Cardiac septum (tissue), 1 donor: ENCODE measurements around the gene TAP1. TPM values are rescaled to one million over a fixed set of nuclear protein-coding genes. Genes with fewer than 3 reads are reported as not detected.
A peak's percentile ranks its signal among the peaks of the same experiment; 100 is the strongest.

Experiments used
- DNase-seq: peaks from one replicate; pipeline ENCODE4 v3.0.0-alpha.2; 2020; ENCODE audit warnings: low spot score
- intact Hi-C: fragments of 100-400 bp; cut with DNase I; formaldehyde crosslinking; loops from one replicate; pipeline ENCODE4 v1.14.0; 2022
- total RNA-seq: library from RNA; stranded (reverse); fragmentation: NEBNext Ultra II Directional; extraction: Animal tissue kit (Norgen Biotek cat#: 25700); gene quantifications from one replicate; pipeline ENCODE4 v1.2.1, GENCODE V29; 2021
- donor health status: DM: no; HTN: no; CAD: no.

TAP1 gene
- total RNA-seq, 1 donor from 2014 or later: 18.1 TPM

- DNase-seq: no peak
- intact Hi-C loops: loop anchor here (1.0 to 5.0 kb wide), 2 partner anchors 29 to 455 kb away; partner anchors contain the start of gene TAP2
These were observed 14.2 kb upstream of the TAP1 start for GRCh38 chr6:32867554-32868256.

DNA sequence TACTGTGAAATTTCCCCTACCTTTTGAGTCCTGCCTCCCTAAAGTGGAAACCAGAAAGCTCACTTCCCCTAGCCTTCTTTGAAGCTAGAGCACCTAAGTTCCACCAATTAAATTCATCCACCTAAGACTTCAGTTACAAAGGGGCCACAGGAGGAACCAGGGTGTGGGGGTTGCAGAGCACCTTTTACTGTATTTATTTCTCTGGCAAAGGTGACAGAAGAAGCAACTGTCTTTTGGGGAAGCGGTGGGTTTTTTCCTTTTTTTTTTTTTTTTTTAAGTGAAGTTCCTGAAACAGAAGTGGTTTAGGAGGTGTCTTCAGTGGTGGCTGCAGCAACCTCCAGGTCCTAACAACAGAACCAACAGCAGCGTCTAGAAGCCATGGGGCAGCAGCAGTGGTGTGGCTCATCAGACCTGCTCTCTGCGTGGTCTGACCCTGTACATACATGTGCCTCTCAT is 13.5 kb upstream of the TAP1 start:
- intact Hi-C loops: loop anchor here (5.0 kb wide), 1 partner anchor 455 kb away; no protein-coding TSS in a partner anchor
- DNase-seq: no peak

DNA sequence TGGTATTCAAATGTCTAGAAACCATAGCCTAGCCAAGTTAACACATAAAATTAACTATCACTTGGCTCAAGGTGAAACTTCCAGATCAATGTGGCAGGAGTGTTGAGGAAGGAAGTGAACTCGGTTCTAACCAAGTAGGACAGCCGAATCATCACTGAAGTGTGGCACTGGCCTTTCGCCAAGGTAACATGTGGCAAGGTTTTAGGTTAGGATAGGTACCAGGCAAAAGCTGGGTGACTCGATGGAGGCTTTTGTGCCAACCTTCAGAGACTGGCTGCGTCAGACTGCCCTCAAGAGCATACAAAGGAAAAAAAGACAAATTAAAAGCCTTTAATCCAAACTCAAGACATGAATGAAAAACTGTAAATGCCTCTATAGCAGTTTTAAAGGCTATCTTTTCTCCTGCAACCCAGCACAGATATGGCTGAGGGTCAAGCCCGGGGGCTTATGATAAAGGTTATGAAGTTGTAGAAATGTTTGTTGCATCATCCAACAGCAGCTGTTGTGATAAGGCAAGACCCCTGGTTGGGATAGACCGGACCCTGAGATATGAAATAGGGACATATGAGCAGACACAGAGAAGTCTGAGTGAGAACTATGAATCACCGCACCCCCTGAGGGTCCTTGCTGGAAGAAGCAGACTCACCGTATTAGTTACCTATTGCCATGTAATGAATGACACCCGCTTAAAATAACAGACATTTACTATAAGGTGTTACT is 12.4 kb upstream of the TAP1 start:
- intact Hi-C loops: loop anchor here (5.0 kb wide), 1 partner anchor 454 kb away; no protein-coding TSS in a partner anchor
- no peak for DNase-seq

DNA sequence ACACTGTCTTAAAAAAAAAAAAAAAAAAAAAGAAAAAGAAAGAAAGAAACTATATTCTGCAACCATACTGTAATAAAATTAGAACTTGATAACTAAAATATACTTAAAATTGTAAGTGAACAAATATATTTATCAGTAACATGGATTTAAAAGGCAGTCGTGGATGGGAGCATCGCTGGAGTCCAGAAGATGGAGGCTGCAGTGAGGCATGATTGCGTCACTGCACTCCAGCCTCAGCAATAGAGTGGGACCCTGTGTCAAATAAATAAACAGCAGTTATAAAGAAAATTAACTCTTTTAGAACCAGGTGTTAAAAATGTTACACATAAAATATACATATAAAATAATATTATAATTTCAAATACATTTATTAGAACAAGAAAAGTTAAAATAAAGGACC is 9.2 kb upstream of the TAP1 start:
- intact Hi-C loops: no loop called here
- DNase-seq: no peak

DNA sequence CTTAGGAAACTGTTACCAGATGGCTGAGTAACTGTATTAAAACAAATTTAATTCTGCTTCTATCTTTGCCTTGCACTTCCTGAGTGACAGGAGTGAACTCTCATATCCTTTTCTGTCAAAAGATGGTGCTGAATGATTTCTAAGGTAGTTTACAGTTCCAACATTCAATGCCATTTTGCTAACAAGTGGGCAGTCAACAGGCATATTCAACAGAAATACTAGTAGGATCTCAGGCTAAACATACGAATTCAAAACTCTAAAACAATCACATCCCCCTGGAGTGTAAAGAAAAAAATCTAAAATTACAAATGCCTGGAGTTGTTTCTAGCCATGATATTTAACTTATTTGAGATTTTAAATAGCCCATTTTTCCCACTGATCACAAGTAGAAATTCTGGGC is 7.2 kb upstream of the TAP1 start:
- intact Hi-C loops: no loop called here

GRCh38 chr6:32858194-32858593 is 4.7 kb upstream of the TAP1 start:
- intact Hi-C loops: no loop called here
- no peak for DNase-seq

More for the DNA sequence above, 7.2 kb upstream of the TAP1 start:
- no peak for DNase-seq

DNA sequence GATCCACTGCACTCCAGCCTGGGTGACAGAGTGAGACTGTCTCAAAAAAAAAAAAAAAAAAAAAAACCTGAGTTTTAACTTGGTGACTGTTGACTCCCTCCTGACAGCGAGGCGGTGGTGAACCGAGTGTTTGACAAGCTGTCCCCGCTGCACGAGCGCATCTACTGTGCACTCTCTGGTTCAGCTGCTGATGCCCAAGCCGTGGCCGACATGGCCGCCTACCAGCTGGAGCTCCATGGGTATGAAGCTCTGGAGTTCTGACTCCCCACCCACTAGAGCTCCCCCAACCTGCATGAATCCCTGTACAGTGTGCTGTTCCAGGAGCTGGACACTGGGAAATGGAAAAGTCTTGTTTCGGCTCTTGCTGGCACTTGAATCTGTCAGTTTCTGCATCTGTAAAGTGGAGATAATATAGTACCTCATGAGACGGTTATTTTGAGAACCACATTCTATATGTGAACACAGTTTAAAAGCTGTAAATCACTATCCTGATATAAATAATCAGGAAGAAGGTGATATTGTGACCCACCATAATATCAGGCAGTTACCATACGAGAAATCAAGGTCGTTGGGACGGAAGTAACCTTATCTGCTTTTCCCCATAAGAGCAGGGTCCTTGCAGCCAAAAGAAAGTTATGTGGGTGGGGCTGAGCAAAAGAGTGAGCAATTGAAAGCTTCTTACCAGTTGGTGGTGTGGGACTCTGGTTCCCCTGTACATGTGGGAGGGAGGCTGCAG is 3.8 kb upstream of the TAP1 start:
- DNase-seq: no peak
- intact Hi-C loops: no loop called here

DNA sequence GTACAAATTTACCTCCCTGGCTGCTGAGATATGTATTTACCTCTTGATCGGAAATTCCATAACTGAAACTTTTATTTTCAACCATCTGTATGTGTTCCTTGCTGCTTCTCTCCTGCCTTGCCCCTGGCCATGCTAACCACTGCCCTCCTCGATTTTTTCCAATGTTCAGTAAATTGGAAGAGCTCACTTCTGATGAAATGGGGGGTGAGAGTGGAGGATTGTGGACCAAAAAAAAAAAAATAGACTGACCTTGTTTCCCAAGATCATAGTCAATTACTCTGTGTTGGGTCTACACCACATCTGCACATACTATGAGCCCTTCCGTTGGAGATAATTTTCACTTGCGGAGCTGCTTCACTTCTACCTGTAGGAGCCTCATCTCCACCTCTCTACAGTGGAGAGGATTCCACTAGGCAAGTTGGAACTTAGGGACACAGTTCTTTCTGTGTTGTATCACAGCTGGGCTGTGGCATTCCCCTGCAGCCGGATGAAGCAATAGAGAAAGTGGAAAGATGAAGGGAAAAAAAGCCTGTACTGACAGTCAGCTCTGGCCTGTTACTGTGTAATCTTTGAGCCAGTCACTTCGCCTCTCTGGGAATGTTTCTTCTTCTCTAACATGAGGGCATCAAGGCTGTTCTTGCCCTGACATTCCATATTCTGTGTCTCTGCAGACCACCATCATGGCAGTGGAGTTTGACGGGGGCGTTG is 2.1 kb upstream of the TAP1 start:
- DNase-seq: no peak
- intact Hi-C loops: no loop called here

DNA sequence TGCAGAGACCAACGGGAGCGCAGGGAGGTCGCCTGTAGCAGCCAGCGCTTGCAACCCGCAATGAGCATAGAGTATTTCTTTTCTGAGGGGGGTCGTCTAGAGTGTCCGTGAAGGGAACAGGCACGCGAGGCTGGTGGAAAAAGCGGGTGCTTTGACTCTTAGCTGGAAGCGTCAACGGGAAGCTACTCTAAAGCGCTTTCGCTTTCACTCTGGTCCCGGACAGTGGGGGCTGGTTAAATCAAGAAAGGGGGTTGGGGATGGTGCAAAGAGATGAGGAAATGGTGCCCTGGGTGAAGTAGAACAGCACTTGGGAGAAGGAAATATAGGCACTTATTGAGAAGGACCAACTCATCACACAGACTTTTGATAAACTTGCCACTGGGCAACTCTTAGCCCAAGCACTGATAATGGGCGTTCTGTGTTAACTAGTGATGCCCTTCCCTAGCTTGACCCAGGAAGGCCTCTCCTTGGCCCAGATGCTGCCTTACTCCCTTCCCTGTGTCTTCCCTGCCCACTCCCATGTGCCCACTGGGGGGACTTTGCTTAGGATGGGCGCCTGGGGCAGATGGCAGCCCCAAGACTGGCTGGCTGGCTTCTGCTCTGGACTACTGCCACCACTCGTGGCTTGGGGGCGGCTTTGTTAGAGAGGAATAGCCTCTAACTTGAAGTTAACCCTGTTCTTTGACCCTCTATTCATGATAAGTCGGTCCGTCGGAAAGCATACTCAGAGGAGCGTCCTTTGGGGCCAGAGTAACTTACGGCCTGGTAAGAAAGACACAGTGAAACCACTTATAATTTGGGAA is 1.1 kb upstream of the TAP1 start:
- intact Hi-C loops: no loop called here
- DNase-seq: peak; percentile 85

DNA sequence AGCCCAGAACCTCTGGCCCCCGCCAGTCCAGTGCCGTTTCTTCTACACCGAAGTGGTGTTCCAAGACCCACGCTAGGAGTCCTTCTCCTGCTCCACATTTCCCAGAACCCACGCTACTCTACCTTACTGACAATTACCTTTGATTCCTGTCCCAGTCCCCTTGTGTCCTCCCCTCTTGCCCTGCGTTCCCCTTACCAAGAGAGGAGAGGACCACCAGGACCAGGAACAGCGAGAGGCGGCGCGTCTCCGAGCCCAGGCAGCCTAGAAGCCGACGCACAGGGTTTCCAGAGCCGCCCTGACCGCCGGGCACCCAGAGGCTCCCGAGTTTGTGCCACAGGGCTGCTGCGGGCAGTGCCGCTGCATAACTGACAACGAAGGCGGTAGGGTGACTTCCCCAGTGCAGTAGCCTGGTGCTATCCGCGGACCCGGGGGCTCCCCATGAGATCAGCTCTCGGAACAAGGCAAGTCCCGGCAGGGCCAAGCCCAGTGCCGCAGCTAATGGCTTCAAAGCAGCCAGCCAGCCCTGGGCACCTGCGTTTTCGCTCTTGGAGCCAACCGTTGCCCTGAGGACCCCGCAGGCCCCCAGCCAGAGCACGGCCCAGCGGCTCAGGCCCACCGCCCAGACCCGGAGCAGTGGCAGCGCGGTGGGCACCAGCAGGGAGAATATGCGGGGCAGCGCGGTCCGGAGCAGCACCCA is 512 bp downstream of the TAP1 start:
- intact Hi-C loops: loop anchor here (1.0 to 2.0 kb wide), 3 partner anchors 9 to 116 kb away; partner anchors contain the start of genes BRD2, PSMB8 and TAP2
- peak; percentile 80 for DNase-seq

GRCh38 chr6:32852018-32852843 is 1.3 kb downstream of the TAP1 start:
- intact Hi-C loops: loop anchor here (2.0 kb wide), 1 partner anchor 117 kb away; the partner anchor contains the start of gene BRD2
- DNase-seq: peak; percentile 81

DNA sequence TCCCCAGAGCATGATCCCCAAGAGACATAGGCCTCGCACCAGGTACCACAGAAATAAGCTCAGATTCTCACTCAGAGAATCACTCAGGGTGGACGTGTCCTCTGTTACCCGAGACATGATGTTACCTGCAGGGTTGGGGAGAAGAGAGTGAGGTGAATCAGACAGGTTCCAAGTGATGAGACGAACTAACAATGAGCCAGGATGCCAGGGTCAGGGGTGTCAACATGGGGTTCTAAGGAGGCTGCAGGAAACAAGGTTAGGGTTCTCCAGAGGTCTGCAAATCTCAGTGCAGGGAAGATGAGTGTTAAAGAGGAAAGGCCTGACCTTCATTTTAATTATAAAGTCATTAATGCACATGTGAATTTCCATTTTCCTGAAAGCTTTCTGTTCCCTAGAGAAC is 2.5 kb downstream of the TAP1 start:
- DNase-seq: no peak
- intact Hi-C loops: no loop called here

DNA sequence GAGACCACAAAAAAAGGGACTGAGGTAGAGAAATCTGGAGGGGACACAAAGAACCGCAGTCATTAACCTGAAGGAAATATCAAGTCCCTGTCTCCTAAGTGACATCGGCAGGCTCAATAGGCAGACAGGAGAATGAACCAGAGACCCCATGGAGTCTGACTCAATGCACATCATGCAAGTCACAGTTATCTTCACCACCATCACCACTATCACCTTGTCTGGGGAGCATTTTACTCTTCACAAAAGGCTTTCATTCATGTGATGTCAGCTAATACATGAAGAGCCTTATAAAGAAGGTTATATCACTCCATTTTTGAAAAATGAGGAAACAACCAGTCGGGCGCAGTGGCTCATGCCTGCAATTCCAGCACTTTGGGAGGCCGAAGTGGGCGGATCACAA is 4.4 kb downstream of the TAP1 start:
- intact Hi-C loops: no loop called here

GRCh38 chr6:32847795-32848194 is 5.7 kb downstream of the TAP1 start:
- DNase-seq: no peak
- intact Hi-C loops: no loop called here

More for the DNA sequence above, 4.4 kb downstream of the TAP1 start:
- no peak for DNase-seq

GRCh38 chr6:32847004-32847403 is 6.5 kb downstream of the TAP1 start:
- intact Hi-C loops: no loop called here
- DNase-seq: no peak

DNA sequence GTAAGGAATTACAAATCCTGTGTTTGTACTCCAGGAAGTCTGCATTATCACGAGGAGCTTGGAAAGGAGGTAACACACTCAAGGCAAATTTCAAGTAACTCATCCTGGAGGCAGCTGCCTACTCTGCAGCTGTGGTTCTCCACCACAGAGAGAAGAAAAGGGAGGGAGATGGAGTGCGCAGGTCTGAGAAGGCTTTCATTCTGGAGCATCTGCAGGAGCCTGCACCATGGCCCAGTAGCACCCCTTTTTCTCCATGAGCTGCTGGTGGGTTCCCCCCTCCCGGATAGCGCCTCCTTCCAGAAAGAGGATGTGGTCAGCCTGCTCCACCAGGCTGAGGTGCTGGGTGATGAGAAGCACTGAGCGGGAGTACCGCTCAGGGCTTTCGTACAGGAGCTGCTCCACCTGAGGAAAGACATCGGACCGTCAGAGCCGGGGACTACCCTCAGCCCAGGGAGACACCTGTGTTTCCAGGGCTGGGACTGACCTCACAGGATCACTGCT is 8.1 kb downstream of the TAP1 start:
- peak; percentile 90 for DNase-seq
- intact Hi-C loops: no loop called here

DNA sequence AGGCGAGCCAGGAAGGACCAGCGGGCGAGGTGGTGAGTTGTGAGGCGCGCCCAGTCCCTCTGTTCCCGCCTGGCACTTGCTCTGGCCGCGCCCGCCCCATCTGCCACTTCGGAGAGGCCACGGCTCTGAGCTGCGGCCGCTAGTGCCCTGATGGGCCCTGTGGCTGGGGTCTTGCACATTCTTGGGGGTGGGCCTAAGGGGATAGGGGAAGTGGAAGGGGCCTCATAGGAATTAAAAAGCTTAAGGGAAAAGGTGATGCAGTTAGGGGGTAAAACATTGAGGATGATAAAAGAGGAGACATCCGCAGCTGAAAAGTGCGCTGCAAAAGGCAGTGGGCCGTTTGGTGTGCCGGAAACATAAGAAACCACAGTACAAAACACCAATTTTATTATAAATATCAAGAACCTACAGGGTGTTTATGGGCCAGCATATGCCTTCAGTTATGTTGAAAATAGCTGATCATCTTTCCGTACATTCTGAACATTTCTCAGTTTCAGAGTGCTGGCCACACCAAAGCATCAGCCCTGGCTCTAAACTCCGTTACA is 8.6 kb downstream of the TAP1 start:
- intact Hi-C loops: loop anchor here (1.0 kb wide), 1 partner anchor 8 kb away; the partner anchor contains the start of gene TAP1
- no peak for DNase-seq
